Measurements from ENCODE around the gene VAT1. TPM values are rescaled to one million over a fixed set of nuclear protein-coding genes. Genes with fewer than 3 reads are reported as not detected.
"Not testable (repeated sequence)": the region's sequence is repeated elsewhere in the genome, so short reads cannot be mapped to it uniquely, and the experiment has no call there.

The VAT1 gene
- total RNA-seq, 4 donors from 2014 or later: 89.2 to 187 (median 139) TPM

- peaks cover 0 to 58% of the 10 kb centered on the region in 2 donors for H3K36me3 ChIP-seq
- ATAC-seq: peak; percentile 98
- peak within 1 kb of the TSS; percentile 86 to 97 (median 94) for H3K27ac ChIP-seq
- no peaks in the 10 kb centered on the region for H3K9me3 ChIP-seq
- H3K27me3 ChIP-seq: no peaks in the 10 kb centered on the region
- TF ChIP-seq CTCF (IDR thresholded peaks at IDR 0.05) (peak; percentile 81 to 97 (median 93)), POLR2A (IDR thresholded peaks at IDR 0.05) (peak; percentile 68 to 70), EP300 (IDR thresholded peaks at IDR 0.05) (no peak), POLR2AphosphoS5 (IDR thresholded peaks at IDR 0.05) (peak; percentile 89)
- 0% methylated on average over 2 to 6 of the region's 49 CpGs for WGBS, 2 donors (ENCODE audit: low coverage in 1 of 2)
- H3K4me1 ChIP-seq: peaks cover 5 to 39% (median 11%) of the 10 kb centered on the region in 3 donors
- H3K4me3 ChIP-seq: peak within 1 kb of the TSS; percentile 63 to 99
These were observed 23.9 kb downstream of the VAT1 start, which contains the start of gene RPL27 for GRCh38 chr17:42997984-42998938. Gene RPL27, plus strand, starts transcription at chr17:42998419. Its CDS starts 332 bp downstream, at chr17:42998751.

GRCh38 chr17:42997390-42997983 is 24.7 kb downstream of the VAT1 start:
- WGBS, 2 donors (ENCODE audit: low coverage in 1 of 2): 17 to 18% methylated on average over 2 to 5 of the region's 5 CpGs
- TF ChIP-seq CTCF (IDR thresholded peaks at IDR 0.05): no peak
- TF ChIP-seq EP300 (IDR thresholded peaks at IDR 0.05): no peak
- no peak for TF ChIP-seq POLR2A (IDR thresholded peaks at IDR 0.05)
- no peak for TF ChIP-seq POLR2AphosphoS5 (IDR thresholded peaks at IDR 0.05)
- Histone ChIP-seq H3K9me3 (no peaks in the 10 kb centered on the region), H3K4me1 (peaks cover 5 to 39% (median 11%) of the 10 kb centered on the region in 3 donors), H3K36me3 (peaks cover 0 to 58% of the 10 kb centered on the region in 2 donors), H3K27me3 (no peaks in the 10 kb centered on the region), H3K27ac (peak overlapping the region; percentile 81 to 90 (median 84)), H3K4me3 (peak overlapping the region; percentile 8 to 63)
- no peak for ATAC-seq

GRCh38 chr17:42993913-42994312 is 28.3 kb downstream of the VAT1 start:
- H3K27me3 ChIP-seq, H3K27ac ChIP-seq, H3K9me3 ChIP-seq, ATAC-seq, H3K4me3 ChIP-seq: not testable (repeated sequence)
- Histone ChIP-seq H3K4me1 (peaks cover 0 to 11% (median 3%) of the 10 kb centered on the region in 3 donors), H3K36me3 (peaks cover 0 to 61% of the 10 kb centered on the region in 2 donors)
- WGBS, 2 donors (ENCODE audit: low coverage in 1 of 2): 93 to 96% methylated on average over 5 of the region's 10 CpGs

GRCh38 chr17:42992872-42993271 is 29.3 kb downstream of the VAT1 start:
- Histone ChIP-seq H3K36me3 (peaks cover 0 to 71% of the 10 kb centered on the region in 2 donors), H3K27ac (no peak overlapping the region), H3K9me3 (no peaks in the 10 kb centered on the region), H3K4me1 (peaks cover 0 to 7% (median 3%) of the 10 kb centered on the region in 3 donors), H3K4me3 (no peak overlapping the region), H3K27me3 (no peaks in the 10 kb centered on the region)
- TF ChIP-seq POLR2A (IDR thresholded peaks at IDR 0.05) (no peak), POLR2AphosphoS5 (IDR thresholded peaks at IDR 0.05) (no peak), CTCF (IDR thresholded peaks at IDR 0.05) (no peak), EP300 (IDR thresholded peaks at IDR 0.05) (no peak)
- no peak for ATAC-seq
- WGBS, 2 donors (ENCODE audit: low coverage in 1 of 2): 70 to 74% methylated on average over 5 of the region's 5 CpGs

- H3K4me1 ChIP-seq: no peaks in the 10 kb centered on the region
- WGBS, 2 donors (ENCODE audit: low coverage in 1 of 2): no CpG with 5 or more reads among the region's 6 CpGs
- no peak for TF ChIP-seq POLR2A (IDR thresholded peaks at IDR 0.05)
- no peak for TF ChIP-seq CTCF (IDR thresholded peaks at IDR 0.05)
- no peak for TF ChIP-seq EP300 (IDR thresholded peaks at IDR 0.05)
- no peak for TF ChIP-seq POLR2AphosphoS5 (IDR thresholded peaks at IDR 0.05)
- H3K9me3 ChIP-seq: no peaks in the 10 kb centered on the region
- peaks cover 0 to 85% of the 10 kb centered on the region in 2 donors for H3K36me3 ChIP-seq
- no peaks in the 10 kb centered on the region for H3K27me3 ChIP-seq
- no peak overlapping the region for H3K4me3 ChIP-seq
- no peak overlapping the region for H3K27ac ChIP-seq
- no peak for ATAC-seq
These were observed 30.7 kb downstream of the VAT1 start for GRCh38 chr17:42991471-42991870.

Measured in gastroesophageal sphincter (tissue), 4 donors.